ENCODE data around the gene RPF1.
A peak's percentile ranks its signal among the peaks of the same experiment; 100 is the strongest.
"Not testable (repeated sequence)": the region's sequence is repeated elsewhere in the genome, so short reads cannot be mapped to it uniquely, and the experiment has no call there.

RPF1 gene

GRCh38 chr1:84493747-84494146 lies 14.7 kb downstream of the RPF1 start:
- DNase-seq: no peak

- no peak for DNase-seq
Measured at GRCh38 chr1:84496498-84496897, 17.4 kb downstream of the RPF1 start.

- no peak for DNase-seq
Measured at GRCh38 chr1:84497631-84498275, 18.7 kb downstream of the RPF1 start.

GRCh38 chr1:84502927-84503326 lies 23.9 kb downstream of the RPF1 start:
- DNase-seq: no peak

- DNase-seq: no peak
Measured at GRCh38 chr1:84504580-84505492, 25.8 kb downstream of the RPF1 start.

GRCh38 chr1:84505493-84506001 lies 26.5 kb downstream of the RPF1 start:
- peak; percentile 11 for DNase-seq

GRCh38 chr1:84506002-84506728 lies 27.1 kb downstream of the RPF1 start, which contains the start of the genes GNG5 and SPATA1:
Gene GNG5 (minus strand): TSS chr1:84506581. CDS start chr1:84506091, 490 bp downstream.
Gene SPATA1 (plus strand): TSS chr1:84506386. CDS start chr1:84516360, 9,974 bp downstream.
- peak; percentile 71 for DNase-seq

GRCh38 chr1:84506729-84507453 lies 27.8 kb downstream of the RPF1 start:
- DNase-seq: no peak

- DNase-seq: not testable (repeated sequence)
Measured at GRCh38 chr1:84507887-84508286, 28.8 kb downstream of the RPF1 start.

- DNase-seq: no peak
Measured at GRCh38 chr1:84508510-84508909, 29.4 kb downstream of the RPF1 start.

- no peak for DNase-seq
Measured at GRCh38 chr1:84509029-84509428, 30.0 kb downstream of the RPF1 start.

- DNase-seq: no peak
Measured at GRCh38 chr1:84510165-84510564, 31.1 kb downstream of the RPF1 start.

GRCh38 chr1:84510668-84511067 lies 31.6 kb downstream of the RPF1 start:
- no peak for DNase-seq

GRCh38 chr1:84524590-84524989 lies 45.5 kb downstream of the RPF1 start:
- no peak for DNase-seq

- no peak for DNase-seq
Measured at GRCh38 chr1:84525779-84526178, 46.7 kb downstream of the RPF1 start.

- no peak for DNase-seq
Measured at GRCh38 chr1:84538599-84538998, 59.5 kb downstream of the RPF1 start.

GRCh38 chr1:84539972-84540371 lies 60.9 kb downstream of the RPF1 start:
- no peak for DNase-seq

GRCh38 chr1:84540759-84541158 lies 61.7 kb downstream of the RPF1 start:
- no peak for DNase-seq

GRCh38 chr1:84541679-84542078 lies 62.6 kb downstream of the RPF1 start:
- DNase-seq: no peak
